Activated T-helper 2 cell treated with anti-CD3 and anti-CD28 coated beads, Interferon-gamma antibody, Interleukin-2, Interleukin-4, amounts not matched to agents 10 μg/mL and 5 μg/mL and 100 μg/mL, durations not matched to agents 14 hours and 24 hours and 36 hours (primary cell): ENCODE data around the gene TRPM4. TPM values are rescaled to one million over a fixed set of nuclear protein-coding genes. Genes with fewer than 3 reads are reported as not detected.
"Not testable (repeated sequence)": the region's sequence is repeated elsewhere in the genome, so short reads cannot be mapped to it uniquely, and the experiment has no call there.

Experiments used
- DNase-seq: peaks from one replicate; pipeline ENCODE4 v3.0.0; 2021; ENCODE audit warnings: low spot score
- H3K27ac Mint-ChIP-seq: one replicate; pipeline ENCODE4 v1.8.0; 2021; ENCODE audit warnings: mixed read lengths
- H3K27me3 Mint-ChIP-seq: one replicate; pipeline ENCODE4 v1.8.0; 2021; ENCODE audit warnings: low read depth, mixed read lengths
- H3K36me3 Mint-ChIP-seq: one replicate; pipeline ENCODE4 v1.8.0; 2021; ENCODE audit warnings: low read depth, mixed read lengths
- H3K4me1 Mint-ChIP-seq: one replicate; pipeline ENCODE4 v1.8.0; 2021; ENCODE audit warnings: low read depth, mixed read lengths
- H3K4me3 Mint-ChIP-seq: one replicate; pipeline ENCODE4 v1.8.0; 2021; ENCODE audit warnings: low read depth, mild to moderate bottlenecking, moderate library complexity, mixed read lengths
- H3K9me3 Mint-ChIP-seq: one replicate; pipeline ENCODE4 v1.8.0; 2021; ENCODE audit warnings: mixed read lengths
- intact Hi-C: fragments of 100-400 bp; cut with micrococcal nuclease; formaldehyde crosslinking; loops from one replicate; pipeline ENCODE4 v1.15.1; 2023
- total RNA-seq: library from RNA; stranded (reverse); gene quantifications from 2 replicates; pipeline ENCODE4 v1.2.3, GENCODE V29; 2022

TRPM4 gene
- total RNA-seq, 1 donor from 2014 or later, result 1.9 TPM

DNA sequence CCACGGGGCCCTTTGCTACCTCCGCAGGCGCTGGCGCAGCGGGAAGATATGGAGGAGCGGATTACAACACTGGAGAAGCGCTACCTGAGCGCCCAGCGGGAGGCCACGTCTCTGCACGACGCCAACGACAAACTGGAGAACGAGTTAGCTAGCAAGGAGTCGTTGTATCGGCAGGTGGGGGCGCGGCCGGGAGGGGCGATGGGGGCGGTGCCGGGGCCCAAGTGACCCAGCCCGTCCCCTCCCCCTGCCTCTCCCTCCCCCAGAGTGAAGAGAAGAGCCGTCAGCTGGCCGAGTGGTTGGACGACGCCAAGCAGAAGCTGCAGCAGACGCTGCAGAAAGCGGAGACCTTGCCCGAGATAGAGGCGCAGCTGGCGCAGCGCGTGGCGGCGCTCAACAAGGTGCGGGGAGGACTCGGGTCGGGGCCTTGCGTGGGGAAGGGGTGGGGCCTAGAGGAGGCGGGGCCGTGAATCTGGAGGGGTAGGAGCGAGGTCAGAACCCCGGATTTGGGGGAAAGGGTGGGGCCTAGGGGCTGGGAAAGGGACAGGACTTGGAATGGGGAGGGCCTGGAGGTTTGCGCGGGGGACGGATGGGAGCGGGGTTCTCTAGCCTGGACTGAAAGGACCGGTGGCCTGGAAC lies 24.5 kb upstream of the TRPM4 start:
- peak overlapping the region; percentile 77 for H3K4me3 Mint-ChIP-seq
- no peak overlapping the region for H3K27ac Mint-ChIP-seq
- DNase-seq, result no peak
- H3K4me1 Mint-ChIP-seq, result peaks cover 18% of the 10 kb centered on the region
- intact Hi-C loops, result no loop called here
- no peaks in the 10 kb centered on the region for H3K9me3 Mint-ChIP-seq
- H3K36me3 Mint-ChIP-seq, result no peaks in the 10 kb centered on the region
- no peaks in the 10 kb centered on the region for H3K27me3 Mint-ChIP-seq

DNA sequence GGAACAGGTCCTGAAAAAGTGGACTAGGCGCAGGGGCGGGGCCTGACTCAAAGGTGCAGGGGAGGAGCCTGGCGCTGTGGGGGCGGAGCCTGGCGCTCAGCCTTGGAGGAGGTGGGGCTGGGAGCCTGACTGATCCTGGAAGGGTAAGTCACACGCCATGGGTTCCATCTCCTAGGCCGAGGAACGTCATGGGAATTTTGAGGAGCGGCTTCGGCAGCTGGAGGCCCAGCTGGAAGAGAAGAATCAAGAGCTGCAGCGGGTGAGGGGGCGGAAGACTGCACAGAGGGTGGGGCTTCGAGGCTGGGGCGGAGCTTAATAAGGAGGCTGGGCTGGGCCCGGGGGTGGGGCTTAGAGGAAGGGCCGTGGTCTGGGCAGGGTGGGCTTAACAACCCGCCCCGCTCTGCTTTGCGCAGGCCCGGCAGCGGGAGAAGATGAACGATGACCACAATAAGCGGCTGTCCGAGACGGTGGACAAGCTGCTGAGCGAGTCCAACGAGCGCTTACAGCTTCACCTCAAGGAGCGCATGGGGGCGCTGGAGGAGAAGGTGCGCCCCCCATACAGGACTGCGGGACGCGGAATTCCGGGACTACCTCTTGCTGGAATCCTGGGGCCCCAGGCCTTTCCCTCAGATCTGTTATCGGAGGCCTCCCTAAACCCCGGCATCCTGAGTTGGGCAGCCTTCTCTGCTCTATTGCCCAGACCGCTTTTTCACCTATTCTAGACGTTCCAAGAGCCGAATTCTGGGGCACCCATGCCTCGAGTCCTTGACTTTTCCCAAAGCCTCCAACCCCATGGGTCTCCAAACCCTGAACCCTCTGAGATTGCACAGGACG lies 23.8 kb upstream of the TRPM4 start:
- Mint-ChIP-seq H3K4me3 (peak overlapping the region; percentile 77), H3K27me3 (no peaks in the 10 kb centered on the region), H3K36me3 (no peaks in the 10 kb centered on the region), H3K27ac (no peak overlapping the region), H3K4me1 (peaks cover 12% of the 10 kb centered on the region), H3K9me3 (no peaks in the 10 kb centered on the region)
- intact Hi-C loops, result no loop called here
- peak; percentile 49 for DNase-seq

DNA sequence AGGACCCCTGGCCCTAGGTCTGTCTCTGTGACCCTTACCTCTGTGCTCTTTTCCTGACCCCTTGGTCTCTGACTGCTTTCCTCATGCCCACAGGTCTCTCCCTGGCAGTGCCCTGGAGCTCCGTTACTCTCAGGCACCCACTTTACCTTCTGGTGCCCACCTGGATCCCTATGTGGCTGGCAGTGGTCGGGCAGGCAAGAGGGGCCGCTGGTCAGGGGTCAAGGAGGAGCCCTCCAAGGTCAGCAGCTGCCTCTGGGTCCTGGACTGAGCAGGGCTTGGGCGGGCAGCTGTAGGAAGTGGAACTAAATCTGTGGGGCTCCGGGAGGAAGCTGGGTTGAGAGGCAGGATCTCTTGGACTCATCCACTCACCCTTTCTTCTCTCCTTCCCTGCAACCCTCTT lies 21.9 kb upstream of the TRPM4 start:
- intact Hi-C loops, result no loop called here
- no peak overlapping the region for H3K27ac Mint-ChIP-seq

GRCh38 chr19:49136771-49137171 lies 20.8 kb upstream of the TRPM4 start:
- Mint-ChIP-seq H3K27me3 (no peaks in the 10 kb centered on the region), H3K27ac (no peak overlapping the region), H3K9me3 (no peaks in the 10 kb centered on the region), H3K36me3 (no peaks in the 10 kb centered on the region), H3K4me3 (no peak overlapping the region), H3K4me1 (peaks cover 10% of the 10 kb centered on the region)
- DNase-seq, result no peak
- intact Hi-C loops, result no loop called here

More for the DNA sequence above, 21.9 kb upstream of the TRPM4 start:
- no peak for DNase-seq
- Mint-ChIP-seq H3K4me3 (no peak overlapping the region), H3K9me3 (no peaks in the 10 kb centered on the region), H3K4me1 (peaks cover 10% of the 10 kb centered on the region), H3K36me3 (no peaks in the 10 kb centered on the region), H3K27me3 (no peaks in the 10 kb centered on the region)

DNA sequence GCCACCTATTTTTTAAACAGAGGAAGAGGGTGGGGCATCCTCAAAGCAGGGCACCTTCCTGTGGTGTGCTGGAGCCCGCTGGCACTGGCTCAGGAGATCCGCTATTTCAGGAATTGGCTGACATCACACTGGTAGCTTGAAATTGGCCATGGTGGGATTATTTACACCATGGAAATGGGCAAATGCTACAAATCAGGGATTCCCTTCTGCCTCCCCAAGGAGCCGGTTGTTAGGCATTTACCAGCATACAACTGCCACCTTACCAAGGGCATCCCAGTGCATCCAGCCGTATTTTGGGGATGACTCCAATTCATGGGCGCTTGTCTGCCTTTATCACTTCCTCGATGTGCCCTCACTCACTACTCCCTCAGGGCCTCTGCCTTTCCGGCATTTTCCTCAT lies 16.6 kb upstream of the TRPM4 start:
- Mint-ChIP-seq H3K27me3 (no peaks in the 10 kb centered on the region), H3K9me3 (no peaks in the 10 kb centered on the region), H3K4me3 (no peak overlapping the region), H3K36me3 (no peaks in the 10 kb centered on the region), H3K4me1 (peaks cover 19% of the 10 kb centered on the region), H3K27ac (no peak overlapping the region)
- DNase-seq, result no peak
- intact Hi-C loops, result loop anchor here (10.0 kb wide), 1 partner anchor 146 kb away; the partner anchor contains the start of genes GYS1 and RUVBL2

DNA sequence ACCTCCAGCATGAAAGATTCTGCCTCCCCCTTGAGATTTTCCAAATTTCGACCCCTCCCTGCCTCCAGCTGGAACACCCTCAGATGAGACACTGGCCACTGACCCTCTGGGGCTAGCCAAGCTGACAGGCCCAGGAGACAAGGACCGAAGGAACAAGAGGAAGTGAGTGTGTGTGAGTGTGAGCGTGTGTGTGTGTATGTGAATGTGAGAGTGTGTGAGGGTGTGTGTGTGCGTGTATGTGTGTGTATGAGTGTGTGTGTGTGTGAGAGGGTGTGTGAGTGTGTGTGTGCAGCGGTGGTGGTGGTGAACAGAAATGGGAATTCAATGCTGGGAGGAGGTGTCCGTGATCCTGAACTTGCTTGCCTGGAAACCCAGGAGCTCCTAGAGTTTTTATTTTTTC lies 16.2 kb upstream of the TRPM4 start:
- no peaks in the 10 kb centered on the region for H3K36me3 Mint-ChIP-seq
- peaks cover 19% of the 10 kb centered on the region for H3K4me1 Mint-ChIP-seq
- intact Hi-C loops, result loop anchor here (10.0 kb wide), 1 partner anchor 147 kb away; the partner anchor contains the start of genes GYS1 and RUVBL2
- H3K27me3 Mint-ChIP-seq, result peaks cover 2% of the 10 kb centered on the region
- no peak for DNase-seq
- H3K4me3 Mint-ChIP-seq, result peak overlapping the region; percentile 6
- H3K27ac Mint-ChIP-seq, result no peak overlapping the region
- no peaks in the 10 kb centered on the region for H3K9me3 Mint-ChIP-seq

- peaks cover 20% of the 10 kb centered on the region for H3K4me1 Mint-ChIP-seq
- peak overlapping the region; percentile 86 for H3K4me3 Mint-ChIP-seq
- DNase-seq, result peak; percentile 78
- peaks cover 12% of the 10 kb centered on the region for H3K27me3 Mint-ChIP-seq
- no peaks in the 10 kb centered on the region for H3K9me3 Mint-ChIP-seq
- no peak overlapping the region for H3K27ac Mint-ChIP-seq
- H3K36me3 Mint-ChIP-seq, result no peaks in the 10 kb centered on the region
- intact Hi-C loops, result loop anchor here (10.0 kb wide), 1 partner anchor 148 kb away; the partner anchor contains the start of genes GYS1 and RUVBL2
These were observed 14.7 kb upstream of the TRPM4 start for GRCh38 chr19:49142866-49143335.

GRCh38 chr19:49145573-49146407 lies 11.8 kb upstream of the TRPM4 start:
- Mint-ChIP-seq H3K27me3 (peaks cover 31% of the 10 kb centered on the region), H3K9me3 (no peaks in the 10 kb centered on the region), H3K4me3 (peak overlapping the region; percentile 64), H3K27ac (peak overlapping the region; percentile 56), H3K36me3 (no peaks in the 10 kb centered on the region), H3K4me1 (peaks cover 33% of the 10 kb centered on the region)
- intact Hi-C loops, result loop anchor here (1.0 to 10.0 kb wide), 5 partner anchors 33 to 151 kb away; partner anchors contain the start of genes GYS1, LIN7B and RUVBL2
- peak; percentile 67 for DNase-seq

DNA sequence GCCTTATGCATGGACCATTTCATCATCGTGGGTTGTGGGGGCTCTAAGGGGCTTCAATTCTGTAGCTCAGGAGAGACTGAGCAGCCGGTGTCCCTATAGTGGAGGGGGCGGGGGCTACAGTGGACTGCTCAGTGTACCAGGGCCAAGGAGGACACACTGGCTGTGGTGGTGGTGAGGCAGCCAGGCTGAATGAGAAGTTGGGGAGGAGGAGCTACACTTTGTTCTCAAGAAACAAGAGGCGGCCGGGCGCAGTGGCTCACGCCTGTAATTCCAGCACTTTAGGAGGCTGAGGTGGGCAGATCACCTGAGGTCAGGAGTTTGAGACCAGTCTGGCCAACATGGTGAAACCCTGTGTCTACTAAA lies 11.2 kb upstream of the TRPM4 start:
- H3K4me1 Mint-ChIP-seq, result peaks cover 33% of the 10 kb centered on the region
- H3K4me3 Mint-ChIP-seq, H3K9me3 Mint-ChIP-seq: not testable (repeated sequence)

GRCh38 chr19:49148044-49148682 lies 9.4 kb upstream of the TRPM4 start:
- H3K27ac Mint-ChIP-seq, result no peak overlapping the region

More for the DNA sequence above, 11.2 kb upstream of the TRPM4 start:
- not testable (repeated sequence) for H3K27ac Mint-ChIP-seq, DNase-seq, H3K36me3 Mint-ChIP-seq
- intact Hi-C loops, result loop anchor here (5.0 to 10.0 kb wide), 4 partner anchors 34 to 152 kb away; partner anchors contain the start of genes GYS1, LIN7B and RUVBL2
- H3K27me3 Mint-ChIP-seq, result peaks cover 36% of the 10 kb centered on the region

DNA sequence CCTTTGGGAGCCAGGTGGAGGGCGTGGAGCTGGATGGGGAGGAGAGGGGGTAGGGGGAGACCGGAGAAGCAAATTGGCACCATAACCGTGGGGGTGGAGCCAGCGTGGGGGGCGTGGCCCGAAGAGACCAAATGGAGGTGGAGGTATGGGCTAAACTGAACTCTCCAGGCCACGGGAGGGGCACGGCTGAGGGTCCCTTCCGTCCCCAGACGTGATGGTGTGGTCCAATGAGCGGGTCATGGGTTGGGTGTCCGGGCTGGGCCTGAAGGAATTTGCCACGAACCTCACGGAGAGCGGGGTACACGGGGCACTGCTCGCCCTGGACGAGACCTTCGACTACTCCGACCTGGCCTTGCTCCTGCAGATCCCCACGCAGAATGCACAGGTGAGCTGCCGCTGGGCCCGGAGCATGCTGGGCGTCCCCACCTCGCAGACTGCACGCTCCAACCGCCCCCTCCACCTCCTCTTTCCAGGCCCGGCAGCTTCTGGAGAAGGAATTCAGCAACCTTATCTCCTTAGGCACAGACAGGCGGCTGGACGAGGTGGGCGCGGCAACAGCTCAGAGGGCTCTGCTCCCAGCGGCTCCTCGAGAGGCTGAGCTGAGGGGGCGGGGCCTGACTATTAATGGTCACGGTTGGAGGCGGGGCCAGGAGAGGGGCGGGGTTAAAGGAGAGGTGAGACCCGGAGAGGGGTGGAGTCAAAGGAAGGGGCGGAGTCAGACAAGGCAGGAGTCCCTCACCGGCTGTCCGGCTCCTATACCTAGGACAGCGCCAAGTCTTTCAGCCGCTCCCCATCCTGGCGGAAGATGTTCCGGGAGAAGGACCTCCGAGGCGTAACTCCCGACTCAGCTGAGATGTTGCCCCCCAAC lies 8.6 kb upstream of the TRPM4 start:
- intact Hi-C loops, result loop anchor here (5.0 to 10.0 kb wide), 4 partner anchors 37 to 154 kb away; partner anchors contain the start of genes GYS1, LIN7B and RUVBL2
- Mint-ChIP-seq H3K27me3 (peaks cover 60% of the 10 kb centered on the region), H3K9me3 (no peaks in the 10 kb centered on the region), H3K4me3 (peak overlapping the region; percentile 71), H3K4me1 (peaks cover 22% of the 10 kb centered on the region), H3K27ac (no peak overlapping the region), H3K36me3 (no peaks in the 10 kb centered on the region)
- peak; percentile 79 for DNase-seq

More at GRCh38 chr19:49148044-49148682, 9.4 kb upstream of the TRPM4 start:
- intact Hi-C loops, result loop anchor here (5.0 to 10.0 kb wide), 4 partner anchors 36 to 153 kb away; partner anchors contain the start of genes GYS1, LIN7B and RUVBL2
- no peak for DNase-seq
- Mint-ChIP-seq H3K9me3 (no peaks in the 10 kb centered on the region), H3K27me3 (peaks cover 53% of the 10 kb centered on the region), H3K4me3 (peak overlapping the region; percentile 71), H3K36me3 (no peaks in the 10 kb centered on the region), H3K4me1 (peaks cover 24% of the 10 kb centered on the region)
